WTC11 (cell line): Measurements from ENCODE around the gene OR4D2.

Experiments
- FOXK1 ChIP-seq: sonication (generic); formaldehyde crosslinking; IDR thresholded peaks from 2 replicates; pipeline ENCODE4 v1.8.0; 2022; ENCODE audit warnings: mild to moderate bottlenecking, moderate library complexity, missing genetic modification reagents
- RELA ChIP-seq: sonication (generic); formaldehyde crosslinking; IDR thresholded peaks from 2 replicates; pipeline ENCODE4 v1.8.1; 2022; ENCODE audit warnings: missing genetic modification reagents, mild to moderate bottlenecking, borderline replicate concordance
- SP1 ChIP-seq: sonication (generic); formaldehyde crosslinking; conservative IDR thresholded peaks from 2 replicates; pipeline ENCODE4 v1.8.1; 2022; ENCODE audit warnings: missing genetic modification reagents
- ZNF263 ChIP-seq: sonication (generic); formaldehyde crosslinking; IDR thresholded peaks from 2 replicates; pipeline ENCODE4 v1.8.1; 2022; ENCODE audit warnings: low read depth, mild to moderate bottlenecking, moderate library complexity, missing genetic modification reagents
- TF ChIP-seq, protein P1 (sequence below): fragments of 200-600 bp; IDR thresholded peaks from 2 replicates; pipeline ENCODE4 v1.8.0; 2022; ENCODE audit warnings: antibody characterized with exemption
- TF ChIP-seq, protein P2 (sequence below): sonication (generic); formaldehyde crosslinking; IDR thresholded peaks from 2 replicates; pipeline ENCODE4 v1.8.0; 2022; ENCODE audit warnings: mild to moderate bottlenecking, missing genetic modification reagents
- TF ChIP-seq, protein P3 (sequence below): sonication (generic); formaldehyde crosslinking; IDR thresholded peaks from 2 replicates; pipeline ENCODE4 v1.8.0; 2022; ENCODE audit warnings: mild to moderate bottlenecking, missing genetic modification reagents

DNA sequence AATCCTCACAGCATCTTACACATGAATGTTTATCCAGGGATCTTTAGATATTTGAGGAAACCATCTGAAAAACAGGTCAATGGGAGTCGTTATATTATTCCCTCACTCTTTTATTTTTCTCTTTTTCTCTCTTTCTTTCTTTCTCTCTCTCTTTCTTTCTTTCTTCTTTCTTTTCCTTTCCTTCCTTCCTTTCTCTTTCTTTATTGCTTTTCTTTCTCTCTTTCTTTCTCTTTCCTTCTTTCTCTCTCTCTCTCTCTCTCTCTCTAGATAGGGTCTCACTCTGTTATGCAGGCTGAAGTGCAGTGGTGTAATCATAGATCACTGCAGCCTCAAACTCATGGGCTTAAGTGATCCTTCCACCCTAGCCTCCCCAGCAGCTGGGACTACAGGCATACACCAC, 38.9 kb upstream of the OR4D2 start:
- TF ChIP-seq, protein P1, sequence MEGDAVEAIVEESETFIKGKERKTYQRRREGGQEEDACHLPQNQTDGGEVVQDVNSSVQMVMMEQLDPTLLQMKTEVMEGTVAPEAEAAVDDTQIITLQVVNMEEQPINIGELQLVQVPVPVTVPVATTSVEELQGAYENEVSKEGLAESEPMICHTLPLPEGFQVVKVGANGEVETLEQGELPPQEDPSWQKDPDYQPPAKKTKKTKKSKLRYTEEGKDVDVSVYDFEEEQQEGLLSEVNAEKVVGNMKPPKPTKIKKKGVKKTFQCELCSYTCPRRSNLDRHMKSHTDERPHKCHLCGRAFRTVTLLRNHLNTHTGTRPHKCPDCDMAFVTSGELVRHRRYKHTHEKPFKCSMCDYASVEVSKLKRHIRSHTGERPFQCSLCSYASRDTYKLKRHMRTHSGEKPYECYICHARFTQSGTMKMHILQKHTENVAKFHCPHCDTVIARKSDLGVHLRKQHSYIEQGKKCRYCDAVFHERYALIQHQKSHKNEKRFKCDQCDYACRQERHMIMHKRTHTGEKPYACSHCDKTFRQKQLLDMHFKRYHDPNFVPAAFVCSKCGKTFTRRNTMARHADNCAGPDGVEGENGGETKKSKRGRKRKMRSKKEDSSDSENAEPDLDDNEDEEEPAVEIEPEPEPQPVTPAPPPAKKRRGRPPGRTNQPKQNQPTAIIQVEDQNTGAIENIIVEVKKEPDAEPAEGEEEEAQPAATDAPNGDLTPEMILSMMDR: no peak
- TF ChIP-seq, protein P2, sequence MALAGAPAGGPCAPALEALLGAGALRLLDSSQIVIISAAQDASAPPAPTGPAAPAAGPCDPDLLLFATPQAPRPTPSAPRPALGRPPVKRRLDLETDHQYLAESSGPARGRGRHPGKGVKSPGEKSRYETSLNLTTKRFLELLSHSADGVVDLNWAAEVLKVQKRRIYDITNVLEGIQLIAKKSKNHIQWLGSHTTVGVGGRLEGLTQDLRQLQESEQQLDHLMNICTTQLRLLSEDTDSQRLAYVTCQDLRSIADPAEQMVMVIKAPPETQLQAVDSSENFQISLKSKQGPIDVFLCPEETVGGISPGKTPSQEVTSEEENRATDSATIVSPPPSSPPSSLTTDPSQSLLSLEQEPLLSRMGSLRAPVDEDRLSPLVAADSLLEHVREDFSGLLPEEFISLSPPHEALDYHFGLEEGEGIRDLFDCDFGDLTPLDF (CRISPR knock-in tag): no peak
- TF ChIP-seq RELA (CRISPR knock-in tag): no peak
- no peak for TF ChIP-seq FOXK1 (CRISPR knock-in tag)
- TF ChIP-seq SP1 (CRISPR knock-in tag): no peak
- TF ChIP-seq ZNF263 (CRISPR knock-in tag): no peak
- TF ChIP-seq, protein P3, sequence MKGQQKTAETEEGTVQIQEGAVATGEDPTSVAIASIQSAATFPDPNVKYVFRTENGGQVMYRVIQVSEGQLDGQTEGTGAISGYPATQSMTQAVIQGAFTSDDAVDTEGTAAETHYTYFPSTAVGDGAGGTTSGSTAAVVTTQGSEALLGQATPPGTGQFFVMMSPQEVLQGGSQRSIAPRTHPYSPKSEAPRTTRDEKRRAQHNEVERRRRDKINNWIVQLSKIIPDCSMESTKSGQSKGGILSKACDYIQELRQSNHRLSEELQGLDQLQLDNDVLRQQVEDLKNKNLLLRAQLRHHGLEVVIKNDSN (CRISPR knock-in tag): no peak
